Panc1 (cell line): ENCODE measurements around the gene FOXO1. TPM values are rescaled to one million over a fixed set of nuclear protein-coding genes. Genes with fewer than 3 reads are reported as not detected.
A peak's percentile ranks its signal among the peaks of the same experiment; 100 is the strongest.

Experiments
- ATAC-seq: fragments of 200-7000 bp; cut with Tn5 transposase; 2 replicates; pipeline ENCODE4 v1.9.1; 2020; ENCODE audit warnings: mild to moderate bottlenecking, moderate library complexity
- BruUV-seq: library from RNA; stranded (reverse); fragments of 400-500 nt; replicated peaks from 2 replicates; lab custom pipeline; 2021; lab: Mats Ljungman, UMichigan
- CTCF ChIA-PET: fragments of 300-600 bp; sonication (Branson Sonifier 250); formaldehyde crosslinking; loops from one replicate; lab custom pipeline; 2022; ENCODE audit warnings: antibody characterized with exemption; lab: Charles Lee
- POLR2A ChIA-PET: fragments of 300-600 bp; sonication (Branson Sonifier 250); formaldehyde crosslinking; loops from one replicate; lab custom pipeline; 2022; ENCODE audit warnings: antibody characterized with exemption; lab: Charles Lee
- DNase-seq: peaks from one replicate; pipeline ENCODE4 v3.0.0-alpha.2; 2010; ENCODE audit warnings: low read depth, low spot score
- H3K27ac ChIP-seq: 2 replicates; pipeline ENCODE4 v1.5.1; 2011; ENCODE audit warnings: mild to moderate bottlenecking, low read length, inconsistent platforms
- H3K27me3 ChIP-seq: fragments of 200-500 bp; sonication (Bioruptor generic); 2 replicates; pipeline ENCODE4 v1.6.0; 2014; ENCODE audit warnings: low read length, inconsistent platforms; ENCODE audit not compliant: control insufficient read depth, insufficient read depth
- H3K36me3 ChIP-seq: fragments of 200-500 bp; sonication (Bioruptor generic); 2 replicates; pipeline ENCODE4 v1.5.1; 2014; ENCODE audit warnings: inconsistent platforms, mild to moderate bottlenecking, low read length, moderate library complexity; ENCODE audit not compliant: control insufficient read depth, insufficient read depth
- H3K4me1 ChIP-seq: 2 replicates; pipeline ENCODE4 v1.5.1; 2011; ENCODE audit warnings: inconsistent platforms, mild to moderate bottlenecking, low read length, moderate library complexity; ENCODE audit not compliant: control insufficient read depth, insufficient read depth
- H3K4me3 ChIP-seq, 2 experiments: 2 replicates each; pipeline ENCODE4 v1.5.1; 2011 to 2012; ENCODE audit warnings: low read depth in 2 of 2, low read length in 2 of 2, mild to moderate bottlenecking in 2 of 2, inconsistent platforms in 1 of 2, moderate library complexity in 1 of 2
- H3K9me3 ChIP-seq: fragments of 200-500 bp; sonication (Bioruptor generic); 2 replicates; pipeline ENCODE4 v1.5.1; 2014; ENCODE audit warnings: low read depth, mild to moderate bottlenecking, inconsistent platforms, low read length, moderate library complexity; ENCODE audit not compliant: control insufficient read depth, insufficient read depth
- CTCF ChIP-seq: fragments of 450-650 bp; IDR thresholded peaks from 2 replicates; pipeline ENCODE4 v1.5.1; 2017; ENCODE audit warnings: mild to moderate bottlenecking
- POLR2AphosphoS5 ChIP-seq: IDR thresholded peaks from 2 replicates; pipeline ENCODE4 v1.6.1; 2012; ENCODE audit warnings: mild to moderate bottlenecking, low read depth, low read length, moderate library complexity
- REST ChIP-seq, 2 experiments: IDR thresholded peaks; 2 replicates each; pipeline ENCODE4 v1.6.1; 2011 to 2012; ENCODE audit warnings: low read depth in 2 of 2, control low read depth in 1 of 2, low read length in 1 of 2, mild to moderate bottlenecking in 1 of 2, moderate library complexity in 1 of 2; ENCODE audit not compliant: insufficient read depth in 1 of 2
- SIN3A ChIP-seq: IDR thresholded peaks from 2 replicates; pipeline ENCODE4 v1.6.1; 2012; ENCODE audit warnings: low read depth, mild to moderate bottlenecking, low read length, moderate library complexity, borderline replicate concordance; ENCODE audit not compliant: insufficient read depth
- TCF7L2 ChIP-seq: IDR thresholded peaks from 2 replicates; pipeline ENCODE4 v1.6.1; 2011; ENCODE audit warnings: mild to moderate bottlenecking, low read depth, low read length, inconsistent platforms
- in situ Hi-C: cut with HindIII; loops from 2 replicates; pipeline ENCODE4 v1.10.0; 2016; ENCODE audit warnings: low sequenced_read_pairs, low pct_unique_long_range_greater_than_20kb
- intact Hi-C: fragments of 100-400 bp; cut with micrococcal nuclease; formaldehyde crosslinking; loops from one replicate; pipeline ENCODE4 v1.10.0; 2022; ENCODE audit not compliant: unreplicated experiment
- total RNA-seq: library from RNA; stranded (reverse); gene quantifications from one replicate; pipeline ENCODE4 v1.2.1, GENCODE V29; 2021; ENCODE audit not compliant: unreplicated experiment

Gene FOXO1
- total RNA-seq, 1 experiment from 2014 or later, result 2.1 TPM

GRCh38 chr13:40539576-40540327 is 126.7 kb downstream of the FOXO1 start:
- in situ Hi-C loops, result no loop called here
- TF ChIP-seq REST (IDR thresholded peaks at IDR 0.05; ENCODE audit: insufficient read depth in 1 of 2, low read depth in 2 of 2, low read length in 1 of 2), result no peak
- no peak for TF ChIP-seq SIN3A
- TF ChIP-seq CTCF, result no peak
- no peak for TF ChIP-seq POLR2AphosphoS5
- no peak for TF ChIP-seq TCF7L2
- Histone ChIP-seq H3K4me3 (no peak overlapping the region), H3K27me3 (no peaks in the 10 kb centered on the region), H3K9me3 (no peaks in the 10 kb centered on the region), H3K27ac (no peak overlapping the region), H3K36me3 (no peaks in the 10 kb centered on the region), H3K4me1 (peaks cover 8% of the 10 kb centered on the region)
- intact Hi-C loops, result no loop called here
- CTCF ChIA-PET, result no interaction called here
- DNase-seq (no peak), ATAC-seq (0 out of 2 replicates have a peak, but pooled peaks have one; percentile 34)
- no TSS peak for BruUV-seq
- POLR2A ChIA-PET, result no interaction called here

- ChIA-PET POLR2A (no interaction called here), CTCF (no interaction called here)
- in situ Hi-C loops (no loop called here), intact Hi-C loops (no loop called here)
- no TSS peak for BruUV-seq
- no peaks in the 10 kb centered on the region for H3K36me3 ChIP-seq
- no peaks in the 10 kb centered on the region for H3K9me3 ChIP-seq
- ATAC-seq (no peak), DNase-seq (no peak)
- peaks cover 8% of the 10 kb centered on the region for H3K4me1 ChIP-seq
- no peak overlapping the region for H3K27ac ChIP-seq
- no peak overlapping the region for H3K4me3 ChIP-seq
- H3K27me3 ChIP-seq, result no peaks in the 10 kb centered on the region
- TF ChIP-seq SIN3A (no peak), REST (IDR thresholded peaks at IDR 0.05; ENCODE audit: insufficient read depth in 1 of 2, low read depth in 2 of 2, low read length in 1 of 2) (no peak), POLR2AphosphoS5 (no peak), TCF7L2 (no peak), CTCF (no peak)
Measured at GRCh38 chr13:40537146-40537895, 129.1 kb downstream of the FOXO1 start.
